ENCODE results near the gene CRYBG2.
"Not testable (repeated sequence)": the region's sequence is repeated elsewhere in the genome, so short reads cannot be mapped to it uniquely, and the experiment has no call there.

The CRYBG2 gene

GRCh38 chr1:26373789-26374188 lies 19.9 kb upstream of the CRYBG2 start:
- CTCF ChIA-PET, result interaction anchor here (0.8 to 1.9 kb wide), 2 partner anchors 10 to 44 kb away, joined by 5 to 14 read pairs; no protein-coding TSS in a partner anchor
- TF ChIP-seq CTBP1 (IDR thresholded peaks at IDR 0.05; ENCODE audit: borderline replicate concordance), result no peak
- no peak for TF ChIP-seq ARNT (IDR thresholded peaks at IDR 0.05)
- TF ChIP-seq ZNF384 (IDR thresholded peaks at IDR 0.05), result no peak
- TF ChIP-seq BHLHE40 (IDR thresholded peaks at IDR 0.05; ENCODE audit: borderline replicate concordance), result no peak
- TF ChIP-seq ELF4 (IDR thresholded peaks at IDR 0.05), result no peak
- TF ChIP-seq FOXA1 (IDR thresholded peaks at IDR 0.05), result no peak
- TF ChIP-seq SUZ12 (IDR thresholded peaks at IDR 0.05), result no peak
- DNase-seq (ENCODE audit: extremely low spot score), result no peak
- POLR2A ChIA-PET, result no interaction called here

DNA sequence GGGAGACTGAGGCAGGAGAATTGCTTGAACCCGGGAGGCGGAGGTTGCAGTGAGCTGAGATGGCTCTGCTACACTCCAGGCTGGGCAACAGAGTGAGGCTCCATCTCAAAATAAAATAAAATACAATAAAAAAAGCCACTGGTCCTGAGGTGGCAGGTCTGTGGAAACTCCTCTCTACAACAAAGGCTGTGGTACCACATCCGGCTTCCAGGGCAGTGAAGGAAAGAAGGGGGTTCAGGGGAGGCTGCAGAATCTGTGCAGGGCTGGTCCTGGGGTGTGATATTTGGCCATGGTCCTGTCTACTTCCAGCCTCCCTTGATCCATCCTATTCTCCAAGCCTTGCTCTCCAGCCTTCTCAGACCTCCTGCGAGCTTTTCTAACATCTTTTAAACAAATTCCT lies 19.4 kb upstream of the CRYBG2 start:
- no peak for DNase-seq (ENCODE audit: extremely low spot score)
- TF ChIP-seq ELF4 (IDR thresholded peaks at IDR 0.05), result no peak
- no peak for TF ChIP-seq HDGF (IDR thresholded peaks at IDR 0.05; ENCODE audit: borderline replicate concordance)
- TF ChIP-seq, protein P1, sequence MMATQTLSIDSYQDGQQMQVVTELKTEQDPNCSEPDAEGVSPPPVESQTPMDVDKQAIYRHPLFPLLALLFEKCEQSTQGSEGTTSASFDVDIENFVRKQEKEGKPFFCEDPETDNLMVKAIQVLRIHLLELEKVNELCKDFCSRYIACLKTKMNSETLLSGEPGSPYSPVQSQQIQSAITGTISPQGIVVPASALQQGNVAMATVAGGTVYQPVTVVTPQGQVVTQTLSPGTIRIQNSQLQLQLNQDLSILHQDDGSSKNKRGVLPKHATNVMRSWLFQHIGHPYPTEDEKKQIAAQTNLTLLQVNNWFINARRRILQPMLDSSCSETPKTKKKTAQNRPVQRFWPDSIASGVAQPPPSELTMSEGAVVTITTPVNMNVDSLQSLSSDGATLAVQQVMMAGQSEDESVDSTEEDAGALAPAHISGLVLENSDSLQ (IDR thresholded peaks at IDR 0.05), result no peak
- ChIA-PET CTCF (interaction anchor here (0.8 to 1.9 kb wide), 2 partner anchors 9 to 44 kb away, joined by 5 to 14 read pairs; no protein-coding TSS in a partner anchor), POLR2A (no interaction called here)

GRCh38 chr1:26372611-26373010 lies 18.7 kb upstream of the CRYBG2 start, which contains the start of gene ZNF683:
TSS of gene ZNF683 (minus strand) at chr1:26372750. CDS start at chr1:26368571, 4,179 bp downstream.
- POLR2A ChIA-PET; DNase-seq (ENCODE audit: extremely low spot score); CTCF ChIA-PET: not testable (repeated sequence)

DNA sequence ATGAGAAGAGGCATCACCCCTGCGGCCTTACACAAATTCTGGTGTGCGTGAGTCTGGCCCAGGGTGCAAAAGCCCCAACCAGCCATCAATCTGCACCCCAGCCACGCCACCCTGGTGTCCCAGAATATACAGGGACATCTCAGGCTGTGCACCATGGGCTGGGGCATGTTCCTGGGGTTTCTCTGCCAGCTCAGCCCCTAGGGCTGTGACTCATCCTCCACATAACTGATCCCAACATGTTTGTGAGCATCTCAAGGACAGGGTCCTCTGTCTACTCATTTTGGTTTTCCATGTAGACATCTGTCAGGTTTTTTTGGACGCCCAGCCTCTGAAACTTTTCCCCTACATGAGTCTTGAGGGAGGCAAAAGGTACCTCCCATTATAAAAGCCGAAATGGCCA lies 18.1 kb upstream of the CRYBG2 start:
- CTCF ChIA-PET, result no interaction called here

DNA sequence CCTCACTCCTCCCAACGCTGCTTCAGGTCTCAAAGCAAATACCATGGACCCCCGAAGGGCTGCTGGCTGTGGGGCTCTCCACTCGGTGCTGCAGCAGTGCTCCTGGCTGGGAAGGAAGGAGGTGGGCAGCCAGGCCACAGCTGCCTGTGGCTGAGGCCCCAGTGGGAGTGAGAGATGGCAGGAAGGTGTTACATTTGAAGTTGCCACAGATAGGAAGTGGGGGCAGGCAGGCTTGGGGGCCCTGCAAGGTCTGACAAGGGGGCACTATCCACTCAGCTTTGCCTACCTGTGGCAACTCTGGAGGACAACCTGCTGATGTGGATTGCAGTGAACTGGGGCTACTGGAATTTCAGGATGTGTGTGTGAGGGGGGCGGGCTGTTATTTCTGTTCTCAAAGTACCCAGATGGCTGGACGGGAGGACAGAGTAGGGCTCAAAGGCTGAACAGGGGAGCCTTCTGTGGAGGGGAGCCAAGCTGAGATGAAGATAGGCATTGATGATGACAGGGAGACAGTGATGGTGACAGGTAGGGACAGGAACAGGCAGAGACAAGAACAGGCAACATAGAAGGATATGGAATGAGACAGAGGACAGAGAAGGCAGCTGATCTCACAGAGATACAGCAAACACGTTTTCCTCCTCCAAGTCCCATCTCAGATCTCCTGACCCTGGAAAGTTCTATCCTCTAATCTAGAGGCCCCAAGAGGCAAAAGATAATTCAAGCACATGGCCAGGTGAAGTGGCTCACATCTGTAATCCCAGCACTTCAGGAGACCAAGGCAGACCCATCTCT lies 16.9 kb upstream of the CRYBG2 start:
- POLR2A ChIA-PET, result no interaction called here
- CTCF ChIA-PET, result interaction anchor here (0.7 kb wide), 1 partner anchor 8 kb away, joined by 3 read pairs; no protein-coding TSS in a partner anchor
- no peak for DNase-seq (ENCODE audit: extremely low spot score)
- TF ChIP-seq NFRKB (IDR thresholded peaks at IDR 0.05), result no peak
- no peak for TF ChIP-seq LEF1 (IDR thresholded peaks at IDR 0.05; ENCODE audit: borderline replicate concordance)
- TF ChIP-seq ELF4 (IDR thresholded peaks at IDR 0.05), result no peak
- TF ChIP-seq TARDBP (IDR thresholded peaks at IDR 0.05), result no peak

More for the DNA sequence above, 18.1 kb upstream of the CRYBG2 start:
- POLR2A ChIA-PET, result no interaction called here
- no peak for TF ChIP-seq BHLHE40 (IDR thresholded peaks at IDR 0.05; ENCODE audit: borderline replicate concordance)
- no peak for TF ChIP-seq L3MBTL2 (conservative IDR thresholded peaks at IDR 0.05)
- TF ChIP-seq NFRKB (IDR thresholded peaks at IDR 0.05), result no peak
- no peak for TF ChIP-seq ELF4 (IDR thresholded peaks at IDR 0.05)
- TF ChIP-seq SP1 (IDR thresholded peaks at IDR 0.05), result no peak
- no peak for TF ChIP-seq LEF1 (IDR thresholded peaks at IDR 0.05; ENCODE audit: borderline replicate concordance)
- TF ChIP-seq FOXA1 (IDR thresholded peaks at IDR 0.05), result no peak
- no peak for TF ChIP-seq CTBP1 (IDR thresholded peaks at IDR 0.05; ENCODE audit: borderline replicate concordance)
- no peak for TF ChIP-seq ARNT (IDR thresholded peaks at IDR 0.05)
- TF ChIP-seq TARDBP (IDR thresholded peaks at IDR 0.05), result no peak
- no peak for TF ChIP-seq SUZ12 (IDR thresholded peaks at IDR 0.05)
- no peak for TF ChIP-seq ZNF384 (IDR thresholded peaks at IDR 0.05)
- TF ChIP-seq, protein P1 (IDR thresholded peaks at IDR 0.05), result no peak
- no peak for TF ChIP-seq FOXM1 (IDR thresholded peaks at IDR 0.05; ENCODE audit: borderline replicate concordance)
- TF ChIP-seq HDGF (IDR thresholded peaks at IDR 0.05; ENCODE audit: borderline replicate concordance), result no peak
- no peak for TF ChIP-seq FOXK2 (IDR thresholded peaks at IDR 0.05)
- no peak for DNase-seq (ENCODE audit: extremely low spot score)

GRCh38 chr1:26368486-26368885 lies 14.6 kb upstream of the CRYBG2 start:
- POLR2A ChIA-PET, result no interaction called here
- CTCF ChIA-PET, result no interaction called here
- DNase-seq (ENCODE audit: extremely low spot score), result no peak
- TF ChIP-seq CTBP1 (IDR thresholded peaks at IDR 0.05; ENCODE audit: borderline replicate concordance), result no peak

DNA sequence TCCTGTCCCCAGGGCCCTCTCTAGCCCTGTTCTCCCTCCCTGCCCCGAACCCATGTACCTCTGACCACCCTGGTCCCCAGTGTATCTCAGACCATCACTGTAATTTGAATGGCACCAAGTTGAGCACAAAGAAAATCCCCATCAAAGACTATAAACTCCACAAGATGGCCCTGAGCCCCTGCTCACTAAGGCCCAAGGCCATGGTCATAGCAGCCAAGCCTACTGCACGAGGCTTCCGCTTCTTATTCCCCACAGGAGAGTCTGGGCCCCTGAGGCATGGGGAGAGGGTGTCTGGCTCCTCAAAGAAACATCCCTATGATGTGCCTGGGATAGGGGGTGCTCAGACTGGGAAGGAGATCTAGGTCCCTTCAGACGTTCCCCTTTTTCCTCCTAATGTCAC lies 14.1 kb upstream of the CRYBG2 start:
- ChIA-PET POLR2A (no interaction called here), CTCF (no interaction called here)

More for the DNA sequence above, 14.1 kb upstream of the CRYBG2 start:
- no peak for DNase-seq (ENCODE audit: extremely low spot score)
- TF ChIP-seq ARNT (IDR thresholded peaks at IDR 0.05) (no peak), FOXA1 (IDR thresholded peaks at IDR 0.05) (no peak), HDGF (IDR thresholded peaks at IDR 0.05; ENCODE audit: borderline replicate concordance) (no peak), NFRKB (IDR thresholded peaks at IDR 0.05) (no peak), ELF4 (IDR thresholded peaks at IDR 0.05) (no peak), CTBP1 (IDR thresholded peaks at IDR 0.05; ENCODE audit: borderline replicate concordance) (no peak), ZNF384 (IDR thresholded peaks at IDR 0.05) (no peak), L3MBTL2 (conservative IDR thresholded peaks at IDR 0.05) (no peak), SUZ12 (IDR thresholded peaks at IDR 0.05) (no peak), TARDBP (IDR thresholded peaks at IDR 0.05) (no peak), FOXM1 (IDR thresholded peaks at IDR 0.05; ENCODE audit: borderline replicate concordance) (no peak), FOXK2 (IDR thresholded peaks at IDR 0.05) (no peak), LEF1 (IDR thresholded peaks at IDR 0.05; ENCODE audit: borderline replicate concordance) (no peak), SP1 (IDR thresholded peaks at IDR 0.05) (no peak), BHLHE40 (IDR thresholded peaks at IDR 0.05; ENCODE audit: borderline replicate concordance) (no peak)
- TF ChIP-seq, protein P1 (IDR thresholded peaks at IDR 0.05), result no peak
